OCI-LY1 (cell line): Measurements from ENCODE around the gene TXNDC11.

ENCODE experiments used
- CTCF ChIP-seq: fragments of 200-600 bp; sonication (generic), shearing (Covaris generic); IDR thresholded peaks from 2 replicates; pipeline ENCODE4 v1.5.1; 2017; ENCODE audit warnings: mild to moderate bottlenecking, antibody characterized with exemption, low read length, moderate library complexity, mixed read lengths
- EZH2 ChIP-seq: fragments of 200-600 bp; sonication (generic), shearing (Covaris generic); IDR thresholded peaks from 2 replicates; pipeline ENCODE4 v1.8.0; 2017; ENCODE audit warnings: borderline replicate concordance, mixed run types, mild to moderate bottlenecking, antibody characterized with exemption, low read length, moderate library complexity, mixed read lengths

GRCh38 chr16:11632455-11632939 lies 110.2 kb downstream of the TXNDC11 start:
- TF ChIP-seq CTCF: no peak
- no peak for TF ChIP-seq EZH2
